Activated CD8-positive, alpha-beta T cell treated with anti-CD3 and anti-CD28 coated beads for 36 hours (primary cell): Measurements from ENCODE around the gene PLCB2. TPM values are rescaled to one million over a fixed set of nuclear protein-coding genes. Genes with fewer than 3 reads are reported as not detected.

Experiments used
- ATAC-seq: fragments of 200-7000 bp; cut with Tn5 transposase; one replicate; pipeline ENCODE4 v1.10.0; 2021; ENCODE audit warnings: mild to moderate bottlenecking, moderate library complexity
- CTCF ChIA-PET: fragments of 350-600 bp; sonication (Branson Sonifier 250); formaldehyde crosslinking; loops from one replicate; lab custom pipeline; 2021; ENCODE audit warnings: antibody characterized with exemption; lab: Charles Lee
- POLR2A ChIA-PET: fragments of 350-600 bp; sonication (Branson Sonifier 250); formaldehyde crosslinking; loops from one replicate; lab custom pipeline; 2021; ENCODE audit warnings: antibody characterized with exemption; lab: Charles Lee
- DNase-seq: peaks from one replicate; pipeline ENCODE4 v3.0.0-alpha.2; 2020
- H3K27ac Mint-ChIP-seq: one replicate; pipeline ENCODE4 v1.8.0; 2021; ENCODE audit warnings: mild to moderate bottlenecking, mixed read lengths
- H3K27me3 Mint-ChIP-seq: one replicate; pipeline ENCODE4 v1.8.0; 2021; ENCODE audit warnings: mixed read lengths
- H3K36me3 Mint-ChIP-seq: one replicate; pipeline ENCODE4 v1.8.0; 2021; ENCODE audit warnings: low read depth, mixed read lengths
- H3K4me1 Mint-ChIP-seq: one replicate; pipeline ENCODE4 v1.8.0; 2021; ENCODE audit warnings: low read depth, mixed read lengths
- H3K4me3 Mint-ChIP-seq: one replicate; pipeline ENCODE4 v1.8.0; 2021; ENCODE audit warnings: mild to moderate bottlenecking, moderate library complexity, mixed read lengths
- H3K9me3 Mint-ChIP-seq: one replicate; pipeline ENCODE4 v1.8.0; 2021; ENCODE audit warnings: mixed read lengths
- CTCF ChIP-seq: fragments of 200-600 bp; IDR thresholded peaks from one replicate; pipeline ENCODE4 v1.8.0; 2022; ENCODE audit warnings: antibody characterized with exemption, mild to moderate bottlenecking
- intact Hi-C: fragments of 100-400 bp; cut with micrococcal nuclease; formaldehyde crosslinking; loops from one replicate; pipeline ENCODE4 v1.10.0; 2022
- total RNA-seq, 2 experiments: library from RNA; stranded (reverse); gene quantifications; one replicate each; pipeline ENCODE4 v1.2.3, GENCODE V29; 2021

Gene PLCB2
- total RNA-seq, 2 experiments from 2014 or later = 44.6 to 58.8 TPM

GRCh38 chr15:40342416-40343320 lies 34.9 kb upstream of the PLCB2 start:
- H3K4me3 Mint-ChIP-seq = no peak overlapping the region
- H3K27ac Mint-ChIP-seq = no peak overlapping the region
- ChIA-PET CTCF (interaction anchor here (0.8 to 12.4 kb wide), 11 partner anchors 8 to 297 kb away, joined by 3 to 376 read pairs (median 25); partner anchors contain the start of genes DISP2, INAFM2, PHGR1 and PLCB2), POLR2A (interaction anchor here (0.6 to 1.0 kb wide), 3 partner anchors 15 to 88 kb away, joined by 3 to 4 read pairs (median 3); partner anchors contain the start of gene DISP2)
- TF ChIP-seq CTCF = no peak
- no peaks in the 10 kb centered on the region for H3K36me3 Mint-ChIP-seq
- no peaks in the 10 kb centered on the region for H3K9me3 Mint-ChIP-seq
- ATAC-seq = no peak
- H3K27me3 Mint-ChIP-seq = no peaks in the 10 kb centered on the region
- H3K4me1 Mint-ChIP-seq = peaks cover 2% of the 10 kb centered on the region
- DNase-seq = no peak
- intact Hi-C loops = no loop called here

GRCh38 chr15:40340740-40341400 lies 33.1 kb upstream of the PLCB2 start, which contains the start of gene CCDC9B:
Gene CCDC9B, minus strand, starts transcription at chr15:40340939. Its CDS starts 120 bp downstream, at chr15:40340819.
- no peak for TF ChIP-seq CTCF
- H3K4me3 Mint-ChIP-seq = no peak within 1 kb of the TSS
- ChIA-PET CTCF (interaction anchor here (1.3 to 12.4 kb wide), 8 partner anchors 12 to 124 kb away, joined by 3 to 376 read pairs (median 142); partner anchors contain the start of genes DISP2, INAFM2, PHGR1 and PLCB2), POLR2A (interaction anchor here (1.3 kb wide), 1 partner anchor 12 kb away, joined by 3 read pairs; no protein-coding TSS in a partner anchor)
- DNase-seq (no peak), ATAC-seq (no peak)
- no peaks in the 10 kb centered on the region for H3K27me3 Mint-ChIP-seq
- no peaks in the 10 kb centered on the region for H3K36me3 Mint-ChIP-seq
- intact Hi-C loops = no loop called here
- no peaks in the 10 kb centered on the region for H3K9me3 Mint-ChIP-seq
- peaks cover 2% of the 10 kb centered on the region for H3K4me1 Mint-ChIP-seq
- no peak within 1 kb of the TSS for H3K27ac Mint-ChIP-seq

- Mint-ChIP-seq H3K27ac (no peak overlapping the region), H3K4me3 (no peak overlapping the region), H3K27me3 (no peaks in the 10 kb centered on the region), H3K36me3 (no peaks in the 10 kb centered on the region), H3K4me1 (peaks cover 2% of the 10 kb centered on the region), H3K9me3 (no peaks in the 10 kb centered on the region)
- POLR2A ChIA-PET = interaction anchor here (0.9 to 3.3 kb wide), 3 partner anchors 12 to 31 kb away, joined by 3 to 12 read pairs (median 3); partner anchors contain the start of gene PLCB2
- intact Hi-C loops = no loop called here
- ATAC-seq = no peak
- TF ChIP-seq CTCF = no peak
- DNase-seq = no peak
- CTCF ChIA-PET = interaction anchor here (1.3 to 12.4 kb wide), 7 partner anchors 11 to 123 kb away, joined by 3 to 376 read pairs (median 201); partner anchors contain the start of genes INAFM2 and PLCB2
Measured at GRCh38 chr15:40340038-40340739, 32.5 kb upstream of the PLCB2 start.

GRCh38 chr15:40339621-40339945 lies 31.8 kb upstream of the PLCB2 start:
- TF ChIP-seq CTCF = no peak
- intact Hi-C loops = no loop called here
- ATAC-seq (no peak), DNase-seq (no peak)
- Mint-ChIP-seq H3K9me3 (no peaks in the 10 kb centered on the region), H3K4me1 (peaks cover 3% of the 10 kb centered on the region), H3K27me3 (no peaks in the 10 kb centered on the region), H3K27ac (no peak overlapping the region), H3K4me3 (no peak overlapping the region), H3K36me3 (no peaks in the 10 kb centered on the region)
- CTCF ChIA-PET = interaction anchor here (0.8 to 12.4 kb wide), 6 partner anchors 11 to 81 kb away, joined by 3 to 376 read pairs (median 203); partner anchors contain the start of genes INAFM2 and PLCB2
- POLR2A ChIA-PET = interaction anchor here (0.9 to 3.3 kb wide), 2 partner anchors 14 to 31 kb away, joined by 3 to 12 read pairs; partner anchors contain the start of gene PLCB2
